ENCODE data around the gene PLCB1. TPM values are rescaled to one million over a fixed set of nuclear protein-coding genes. Genes with fewer than 3 reads are reported as not detected.

PLCB1 gene
- total RNA-seq, 1 donor from 2014 or later: 58.5 TPM

DNA sequence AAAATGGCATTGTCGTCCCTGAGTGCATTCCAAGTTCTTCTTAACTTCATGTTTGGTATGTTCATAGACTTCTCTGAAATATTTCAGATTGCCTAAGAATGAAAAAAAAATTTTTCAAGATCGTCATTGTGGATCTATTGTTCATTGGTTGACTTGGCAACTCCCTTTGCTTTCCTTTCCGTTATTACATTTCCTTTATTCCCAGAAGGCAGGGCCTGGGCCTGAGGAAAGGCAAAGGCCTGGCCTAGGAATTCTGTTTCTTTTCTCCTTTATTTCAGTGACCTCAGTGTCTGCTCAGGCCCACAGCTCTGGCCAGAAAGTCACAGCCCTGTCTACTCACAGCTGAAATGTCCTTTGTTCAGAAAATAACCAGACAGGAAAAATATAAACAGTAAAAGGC, 535.2 kb downstream of the PLCB1 start:
- intact Hi-C loops (cut with DNase I): no loop called here
- peak; percentile 91 for ATAC-seq
- DNase-seq (ENCODE audit: low spot score): no peak

DNA sequence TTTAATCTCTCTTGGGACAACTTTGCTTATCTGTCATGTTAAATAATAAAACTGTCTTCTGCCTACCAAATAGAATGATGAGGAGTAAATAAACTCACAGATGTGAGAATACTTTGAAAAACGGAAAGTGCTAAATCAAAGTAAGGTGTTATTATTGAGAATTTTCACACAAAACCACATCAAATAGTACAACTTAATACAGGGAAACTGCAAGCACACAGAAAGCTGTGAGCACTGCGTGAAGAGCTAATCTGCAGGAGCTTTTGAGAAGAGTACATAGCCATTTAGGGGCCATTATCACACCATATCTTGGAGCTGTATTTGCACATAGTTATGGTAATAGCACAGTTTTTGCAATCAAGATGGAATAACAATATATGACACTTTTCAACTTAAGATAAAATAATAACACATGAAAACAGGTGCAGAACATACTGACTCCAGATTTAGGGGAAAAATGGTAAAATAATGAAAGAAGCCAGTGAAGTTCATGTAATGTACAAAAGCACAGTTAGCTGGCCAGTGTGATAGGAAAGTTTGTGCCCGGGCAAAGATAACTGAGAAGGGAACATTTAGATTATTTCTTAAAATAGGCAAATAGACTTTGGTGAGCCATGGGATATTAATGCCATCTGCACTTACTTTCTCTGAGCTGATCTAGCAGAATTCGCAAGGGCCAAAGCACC, 538.3 kb downstream of the PLCB1 start:
- DNase-seq (ENCODE audit: low spot score): no peak
- intact Hi-C loops (cut with DNase I): no loop called here

DNA sequence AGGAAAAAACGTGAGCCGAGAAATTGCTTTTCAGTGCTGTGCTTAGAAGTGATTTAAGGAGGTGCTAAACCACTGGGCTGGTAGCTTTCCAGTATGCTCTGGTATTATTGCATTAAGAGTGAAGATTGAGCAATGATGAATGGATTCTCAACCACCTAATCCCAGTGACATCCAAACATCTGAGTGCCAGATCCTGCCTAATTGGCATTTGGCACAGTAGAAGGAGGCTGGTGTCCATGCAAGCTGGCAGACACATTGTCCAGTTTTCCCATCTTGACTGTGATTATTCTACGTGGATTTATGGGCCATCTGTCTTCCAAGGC, 538.8 kb downstream of the PLCB1 start:
- DNase-seq (ENCODE audit: low spot score) (no peak), ATAC-seq (peak; percentile 51)
- intact Hi-C loops (cut with DNase I): no loop called here

More for the DNA sequence above, 538.3 kb downstream of the PLCB1 start:
- ATAC-seq: no peak

- no peak for ATAC-seq
- DNase-seq (ENCODE audit: low spot score): no peak
- intact Hi-C loops (cut with DNase I): no loop called here
Measured at GRCh38 chr20:8671370-8671961, 539.4 kb downstream of the PLCB1 start.

DNA sequence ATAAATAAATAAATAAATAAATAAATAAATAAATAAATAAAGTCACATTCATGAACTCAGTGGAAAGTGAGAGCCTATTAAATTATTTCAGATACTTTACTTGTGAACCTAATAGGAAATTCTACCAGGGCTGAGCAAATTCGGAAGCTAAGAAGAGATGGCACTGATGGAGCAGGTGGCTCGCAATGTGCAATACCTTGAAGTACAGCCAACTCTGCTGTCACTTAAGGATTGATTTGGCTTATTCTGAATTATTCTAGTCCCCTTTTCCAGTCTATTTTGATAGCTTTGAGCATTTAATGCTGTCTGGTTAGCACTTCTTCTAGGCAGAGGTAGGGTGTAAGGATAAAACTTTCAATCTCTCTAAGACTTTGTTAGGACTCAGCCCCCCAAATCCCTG, 541.0 kb downstream of the PLCB1 start:
- intact Hi-C loops (cut with DNase I): no loop called here
- DNase-seq (ENCODE audit: low spot score): no peak
- ATAC-seq: no peak

DNA sequence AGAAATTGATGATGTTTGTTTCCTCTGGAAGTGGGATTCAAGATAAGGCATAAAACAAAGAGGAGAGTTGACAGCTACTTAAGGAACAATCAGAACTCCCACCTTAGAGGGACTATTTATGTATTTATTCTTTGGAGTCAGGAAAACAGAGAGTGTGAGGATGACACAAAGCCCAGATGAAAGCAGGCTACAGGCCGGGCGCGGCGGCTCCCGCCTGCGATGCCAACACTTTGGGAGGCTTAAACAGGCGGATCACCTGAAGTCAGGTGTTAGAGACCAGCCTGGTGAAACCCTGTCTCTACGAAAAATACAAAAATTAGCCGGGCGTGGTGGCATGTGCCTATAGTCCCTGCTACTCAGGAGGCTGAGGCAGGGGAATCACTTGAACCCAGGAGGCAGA, 543.8 kb downstream of the PLCB1 start:
- intact Hi-C loops (cut with DNase I): no loop called here
- ATAC-seq: no peak
- DNase-seq (ENCODE audit: low spot score): no peak

GRCh38 chr20:8678098-8678776, 546.2 kb downstream of the PLCB1 start:
- intact Hi-C loops (cut with DNase I): no loop called here
- DNase-seq (ENCODE audit: low spot score) (no peak), ATAC-seq (no peak)

GRCh38 chr20:8689337-8689736, 557.3 kb downstream of the PLCB1 start:
- ATAC-seq (no peak), DNase-seq (ENCODE audit: low spot score) (no peak)
- intact Hi-C loops (cut with DNase I): no loop called here

GRCh38 chr20:8690074-8690473, 558.0 kb downstream of the PLCB1 start:
- ATAC-seq: no peak
- intact Hi-C loops (cut with DNase I): no loop called here

GRCh38 chr20:8693709-8694108, 561.6 kb downstream of the PLCB1 start:
- DNase-seq (ENCODE audit: low spot score) (no peak), ATAC-seq (peak; percentile 45)
- intact Hi-C loops (cut with DNase I): no loop called here

More at GRCh38 chr20:8690074-8690473, 558.0 kb downstream of the PLCB1 start:
- no peak for DNase-seq (ENCODE audit: low spot score)

- DNase-seq (ENCODE audit: low spot score): no peak
- ATAC-seq: no peak
- intact Hi-C loops (cut with DNase I): no loop called here
Measured at GRCh38 chr20:8700756-8701155, 568.7 kb downstream of the PLCB1 start.

GRCh38 chr20:8706961-8707700, 575.1 kb downstream of the PLCB1 start:
- DNase-seq (ENCODE audit: low spot score) (no peak), ATAC-seq (no peak)
- intact Hi-C loops (cut with DNase I): no loop called here

DNA sequence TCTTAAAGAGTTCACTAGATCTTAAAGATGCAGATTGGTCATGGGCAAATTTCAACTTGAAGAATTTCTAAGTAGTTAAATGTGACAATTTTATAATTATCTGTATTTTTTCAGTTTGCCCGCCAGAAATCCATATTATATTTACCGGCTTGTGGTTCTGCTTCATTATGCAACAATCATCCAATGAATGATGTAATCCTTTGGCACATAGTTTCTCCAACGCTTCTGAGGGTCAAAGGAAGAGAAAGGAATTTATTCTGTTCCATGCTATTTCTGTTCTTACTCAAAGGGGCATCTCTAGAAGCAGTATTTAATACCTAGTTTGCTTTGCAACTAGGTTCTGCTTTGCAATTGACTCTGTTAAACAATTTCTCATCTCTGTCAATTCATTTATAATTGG, 577.6 kb downstream of the PLCB1 start:
- no peak for DNase-seq (ENCODE audit: low spot score)
- intact Hi-C loops (cut with DNase I): no loop called here
- no peak for ATAC-seq

DNA sequence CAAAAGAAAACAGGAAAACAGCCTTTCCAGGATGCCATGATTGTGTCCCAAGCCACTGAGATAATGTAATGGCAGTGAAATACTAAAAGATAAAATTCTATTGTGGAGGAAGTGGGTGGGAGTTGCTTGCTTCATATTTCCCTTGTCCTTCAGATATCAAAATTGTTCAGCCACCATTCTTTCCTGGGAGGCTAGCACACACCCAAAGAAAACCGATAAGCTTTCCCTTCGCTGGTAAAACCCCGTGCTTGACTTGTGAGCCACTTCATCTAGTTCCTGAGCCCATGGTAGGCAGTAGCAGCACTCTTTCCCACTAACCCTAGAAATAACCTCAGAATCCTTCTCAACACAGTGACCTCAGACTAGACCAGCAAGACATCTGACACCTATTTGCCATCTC, 579.4 kb downstream of the PLCB1 start:
- intact Hi-C loops (cut with DNase I): no loop called here
- ATAC-seq (no peak), DNase-seq (ENCODE audit: low spot score) (no peak)

DNA sequence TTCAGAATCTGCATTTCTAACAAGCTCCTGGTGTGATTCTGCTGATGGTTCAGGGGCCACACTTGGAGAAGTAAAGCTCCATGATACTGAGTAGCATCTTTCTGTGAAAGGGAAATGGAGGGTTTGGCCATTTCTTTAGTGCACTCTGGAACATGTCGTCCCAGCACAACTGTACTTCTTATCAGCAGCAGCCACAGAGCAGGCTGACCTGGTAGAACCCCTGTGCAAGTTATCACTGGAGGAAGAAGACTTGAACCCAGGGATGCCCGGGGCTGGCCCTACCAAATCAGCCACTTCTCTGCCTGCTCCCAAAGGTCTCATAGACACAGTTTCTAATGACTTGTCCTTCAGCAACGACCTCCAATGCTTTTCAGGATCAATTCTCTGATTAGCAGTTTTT, 582.1 kb downstream of the PLCB1 start:
- intact Hi-C loops (cut with DNase I): no loop called here
- DNase-seq (ENCODE audit: low spot score) (no peak), ATAC-seq (no peak)

GRCh38 chr20:8718279-8718678, 586.2 kb downstream of the PLCB1 start:
- intact Hi-C loops (cut with DNase I): loop anchor here (5.0 kb wide), 1 partner anchor 586 kb away; the partner anchor contains the start of gene PLCB1
- DNase-seq (ENCODE audit: low spot score): peak; percentile 75
- ATAC-seq: peak; percentile 37

GRCh38 chr20:8720089-8720488, 588.0 kb downstream of the PLCB1 start:
- intact Hi-C loops (cut with DNase I): no loop called here
- ATAC-seq (peak; percentile 76), DNase-seq (ENCODE audit: low spot score) (no peak)

DNA sequence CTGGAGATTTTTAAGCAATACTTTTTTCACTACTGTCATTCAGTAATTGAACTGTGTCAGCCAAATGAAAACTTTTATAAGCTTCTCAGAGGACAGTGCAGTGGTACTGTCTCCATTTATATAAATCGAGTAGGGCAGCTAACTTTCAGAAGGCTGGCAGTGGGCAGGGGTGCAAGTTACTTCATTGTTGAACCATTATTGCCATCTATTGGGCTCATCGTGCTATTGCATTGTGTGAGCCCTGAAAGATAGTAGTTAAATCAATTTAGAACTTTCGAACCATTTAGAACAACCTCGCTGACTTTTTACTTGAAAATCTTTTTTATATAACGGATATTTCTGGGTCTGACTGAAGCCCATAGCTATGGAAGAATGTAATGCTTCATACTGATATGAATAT, 589.0 kb downstream of the PLCB1 start:
- ATAC-seq: peak; percentile 79
- no peak for DNase-seq (ENCODE audit: low spot score)
- intact Hi-C loops (cut with DNase I): no loop called here

- peak; percentile 74 for ATAC-seq
- DNase-seq (ENCODE audit: low spot score): no peak
- intact Hi-C loops (cut with DNase I): no loop called here
Measured at GRCh38 chr20:8722277-8722928, 590.3 kb downstream of the PLCB1 start.

Data from sciatic nerve (tissue), 2 donors.